ENCODE measurements around the gene SLC4A4.
"Not testable (repeated sequence)": the region's sequence is repeated elsewhere in the genome, so short reads cannot be mapped to it uniquely, and the experiment has no call there.

The SLC4A4 gene

DNA sequence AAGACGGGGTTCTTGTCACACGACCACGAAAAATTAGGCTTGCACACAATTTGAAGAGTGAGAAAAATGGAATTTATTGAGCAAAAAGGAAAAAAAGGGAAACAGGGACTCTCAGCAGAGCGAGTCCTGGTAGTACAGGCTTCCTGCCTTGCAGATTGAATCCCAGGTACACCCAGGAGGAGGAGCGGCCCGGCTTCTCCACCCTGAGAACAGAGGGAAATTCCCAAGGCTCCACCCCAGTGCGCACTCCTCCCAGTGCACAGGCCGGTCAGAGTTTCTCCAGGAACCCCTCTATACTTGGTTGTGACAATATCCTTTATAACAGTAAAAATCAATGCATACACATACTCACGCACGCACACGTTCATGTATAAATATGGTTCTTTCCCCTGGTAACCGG lies 22.0 kb downstream of the SLC4A4 start:
- DNase-seq = no peak

DNA sequence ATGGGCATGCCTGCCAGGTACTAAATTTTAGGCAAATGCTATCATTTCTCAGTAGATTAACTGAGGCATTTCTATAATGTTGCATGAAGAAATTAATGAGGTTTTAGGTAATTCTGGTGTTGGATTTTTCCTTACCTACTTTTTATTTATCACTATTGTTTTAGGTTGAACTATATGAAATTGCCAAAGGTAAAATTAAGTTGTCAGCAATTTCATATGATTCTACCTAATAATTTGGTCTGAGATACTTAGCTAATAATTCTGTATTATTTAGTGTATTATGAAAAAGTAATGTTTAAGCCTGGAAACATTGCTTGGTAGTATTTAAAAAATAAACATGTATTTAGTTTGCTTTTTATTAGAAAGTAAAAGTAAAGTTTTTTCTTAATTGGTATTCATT lies 22.7 kb downstream of the SLC4A4 start:
- no peak for DNase-seq

DNA sequence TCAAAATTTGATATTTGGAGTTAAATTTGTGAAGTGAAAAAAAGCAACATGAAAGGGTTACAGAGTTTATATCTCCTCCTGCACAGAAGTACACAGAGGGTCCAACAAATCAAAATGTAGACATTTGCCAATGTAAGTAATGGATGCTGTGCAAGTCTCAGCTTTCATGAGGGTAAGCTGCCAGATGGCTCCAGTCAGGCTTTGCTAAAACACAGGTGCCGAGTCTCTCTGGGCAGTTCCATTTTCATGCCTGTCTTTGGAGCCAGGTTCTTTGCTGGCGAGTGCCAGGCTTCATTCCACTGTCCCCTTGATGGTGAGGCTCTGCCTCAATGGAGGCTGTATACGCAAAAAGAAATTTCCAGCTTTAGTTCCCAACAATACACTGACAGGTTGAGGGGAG lies 27.9 kb downstream of the SLC4A4 start:
- no peak for DNase-seq

DNA sequence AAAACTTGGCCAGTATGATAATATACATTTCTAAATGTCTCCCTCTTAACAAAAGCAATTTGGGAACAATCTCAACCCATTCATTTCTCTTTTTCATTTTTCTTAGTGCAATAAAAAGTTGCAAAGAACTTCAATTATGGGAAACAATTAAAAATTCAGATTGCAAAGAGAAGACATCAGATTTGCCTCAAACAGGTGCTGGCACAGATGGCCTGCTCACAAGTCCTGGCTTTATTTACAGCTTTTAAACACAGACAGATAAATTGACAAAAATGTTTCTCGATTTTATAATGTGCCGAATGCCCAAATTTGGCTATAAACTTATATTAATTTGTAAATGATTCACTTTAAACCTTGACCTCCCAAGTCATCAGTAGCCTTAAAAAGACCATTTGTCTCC lies 28.7 kb downstream of the SLC4A4 start:
- no peak for DNase-seq

DNA sequence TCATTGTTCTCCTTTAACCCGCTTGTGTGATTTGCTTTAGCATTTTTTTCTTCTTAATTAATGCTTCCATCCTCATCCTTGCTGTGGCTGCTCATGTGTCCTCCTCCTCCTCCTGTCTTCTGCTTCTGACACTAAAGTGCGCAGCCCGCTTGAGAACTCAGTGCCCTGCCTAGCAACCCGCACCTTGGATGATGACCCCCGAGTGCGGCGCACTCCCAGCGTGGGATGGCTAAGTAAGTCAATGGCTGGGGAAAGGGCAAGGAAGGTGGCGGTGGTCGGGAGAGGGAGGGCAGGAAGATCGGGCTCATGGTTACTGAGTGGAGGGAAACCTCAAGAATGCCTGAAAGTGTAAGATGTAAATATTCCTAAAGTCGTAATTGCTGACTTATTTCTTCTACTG lies 30.1 kb downstream of the SLC4A4 start:
- no peak for DNase-seq

DNA sequence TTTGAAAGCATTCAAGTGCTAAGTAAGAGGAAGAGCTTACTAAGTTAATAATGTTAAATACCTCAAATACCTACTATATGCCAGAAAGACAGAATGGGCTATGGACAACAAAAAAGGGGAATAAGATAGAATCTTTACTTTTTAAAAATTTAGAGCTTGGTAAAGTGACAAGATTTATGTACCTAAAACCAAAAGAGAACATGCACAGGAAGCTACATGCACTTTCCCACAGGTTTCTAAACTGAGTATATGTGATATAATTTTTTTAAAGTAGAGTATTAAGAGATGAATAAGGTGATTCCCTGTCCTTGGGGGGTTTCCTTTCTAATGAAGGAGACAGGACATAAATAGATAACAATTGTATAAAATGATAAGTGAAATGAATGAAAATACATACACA lies 30.7 kb downstream of the SLC4A4 start:
- no peak for DNase-seq

DNA sequence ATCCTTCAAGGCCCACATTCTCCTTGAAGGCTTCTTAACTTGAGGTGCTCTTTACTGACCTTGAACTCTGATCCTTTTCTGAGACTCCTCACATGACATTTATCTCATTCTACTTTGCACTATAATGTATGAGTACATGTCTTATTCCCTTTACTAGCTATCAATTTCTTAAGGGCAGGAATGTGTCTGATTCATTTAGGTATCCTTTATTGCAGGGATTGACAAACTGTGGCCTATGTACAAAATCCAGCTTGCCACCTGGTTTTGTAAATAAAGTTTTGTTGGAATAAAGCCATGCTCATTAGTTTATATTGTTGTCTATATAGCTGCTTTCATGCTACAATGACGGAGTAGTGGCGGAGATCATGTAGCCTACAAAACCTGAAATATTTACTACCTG lies 36.7 kb downstream of the SLC4A4 start:
- DNase-seq = no peak

DNA sequence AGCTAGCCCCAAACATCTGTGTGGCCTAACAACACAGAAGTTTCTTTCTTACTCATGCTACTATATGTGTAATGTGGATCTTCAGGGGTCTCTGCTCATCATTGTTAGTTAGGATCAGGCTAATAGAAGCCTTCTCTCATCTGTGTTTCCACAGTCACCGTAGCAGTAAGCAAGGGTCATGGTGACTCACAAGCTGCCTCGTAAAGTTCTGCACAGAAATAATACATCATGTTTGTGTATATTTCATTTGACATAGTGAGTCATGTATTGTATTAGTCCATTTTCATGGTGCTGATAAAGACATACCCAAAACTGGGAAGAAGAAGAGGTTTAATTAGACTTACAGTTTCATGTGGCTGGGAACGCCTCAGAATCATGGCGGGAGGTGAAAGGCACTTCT lies 38.7 kb downstream of the SLC4A4 start:
- DNase-seq = no peak

DNA sequence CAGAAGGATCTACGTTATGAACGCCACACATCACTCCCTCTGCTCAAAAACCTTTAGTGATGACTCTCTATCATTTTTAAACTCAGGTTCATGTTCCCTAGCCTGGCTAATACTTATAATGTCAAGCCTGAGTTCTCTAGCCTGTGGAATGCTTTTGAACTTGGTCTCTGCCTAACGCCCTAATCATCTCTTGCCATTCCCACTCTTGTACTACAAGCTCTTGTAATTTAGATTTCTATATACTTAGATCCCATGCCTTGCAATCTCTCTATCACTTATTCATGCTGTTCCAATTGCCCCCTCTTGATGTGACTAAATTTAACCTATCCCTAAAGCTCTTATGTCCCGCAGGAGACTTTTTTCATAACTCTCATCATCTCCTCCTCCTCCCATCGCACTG lies 40.3 kb downstream of the SLC4A4 start:
- DNase-seq = no peak

DNA sequence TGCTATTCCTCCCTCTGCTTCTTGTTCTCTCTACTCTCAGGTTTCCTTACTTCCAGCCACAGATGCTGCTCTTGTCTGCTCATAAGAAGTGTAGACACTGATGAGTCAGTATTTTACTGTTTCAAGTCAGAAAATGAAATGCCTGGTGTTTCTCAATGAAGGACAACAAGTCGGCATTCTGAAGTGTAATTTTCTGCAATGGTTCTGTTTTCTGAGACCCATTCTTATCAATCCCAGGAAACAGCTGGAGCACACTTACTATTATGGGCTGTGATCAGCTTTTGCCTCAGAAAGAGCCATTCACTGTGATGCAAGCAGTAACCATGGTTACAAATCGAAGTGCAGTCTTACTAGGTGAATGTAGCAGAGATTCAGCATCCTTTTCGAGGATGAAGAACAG lies 42.0 kb downstream of the SLC4A4 start:
- no peak for DNase-seq

DNA sequence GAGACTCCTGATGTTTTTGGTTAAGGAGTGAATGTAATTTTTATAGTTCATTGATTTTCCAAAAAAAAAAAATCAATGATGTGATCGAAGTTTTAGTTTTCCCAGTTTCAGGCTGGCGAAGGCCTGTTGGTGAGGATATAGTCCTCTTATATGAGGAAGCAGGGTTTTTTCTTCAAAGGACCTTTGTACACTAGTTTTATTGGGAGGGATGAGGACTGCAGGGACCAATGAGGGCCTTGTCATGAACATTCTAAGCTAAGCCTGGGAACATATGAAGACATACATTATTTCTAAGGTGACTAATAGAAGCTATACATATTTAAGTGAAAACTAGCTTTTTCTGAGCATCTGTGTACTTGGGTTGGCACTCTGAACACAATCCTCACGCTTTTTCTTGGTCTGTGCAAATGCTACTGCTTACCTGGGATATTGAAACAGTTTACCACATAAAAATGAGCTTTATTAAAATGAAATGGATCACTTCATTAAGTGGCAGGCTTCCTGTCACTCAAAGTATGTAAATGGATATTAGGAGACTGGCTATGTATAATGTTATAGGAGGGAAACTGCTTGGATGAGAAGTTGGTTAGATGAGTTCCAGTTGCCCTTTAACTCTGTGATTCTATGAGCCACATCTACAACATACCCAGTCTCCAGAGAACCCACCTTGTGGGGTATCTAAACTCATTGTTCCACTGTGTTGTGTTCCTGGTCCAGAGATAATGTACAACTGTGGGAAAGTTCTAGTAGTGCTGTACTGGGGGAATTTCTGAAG lies 43.5 kb downstream of the SLC4A4 start:
- DNase-seq = no peak

DNA sequence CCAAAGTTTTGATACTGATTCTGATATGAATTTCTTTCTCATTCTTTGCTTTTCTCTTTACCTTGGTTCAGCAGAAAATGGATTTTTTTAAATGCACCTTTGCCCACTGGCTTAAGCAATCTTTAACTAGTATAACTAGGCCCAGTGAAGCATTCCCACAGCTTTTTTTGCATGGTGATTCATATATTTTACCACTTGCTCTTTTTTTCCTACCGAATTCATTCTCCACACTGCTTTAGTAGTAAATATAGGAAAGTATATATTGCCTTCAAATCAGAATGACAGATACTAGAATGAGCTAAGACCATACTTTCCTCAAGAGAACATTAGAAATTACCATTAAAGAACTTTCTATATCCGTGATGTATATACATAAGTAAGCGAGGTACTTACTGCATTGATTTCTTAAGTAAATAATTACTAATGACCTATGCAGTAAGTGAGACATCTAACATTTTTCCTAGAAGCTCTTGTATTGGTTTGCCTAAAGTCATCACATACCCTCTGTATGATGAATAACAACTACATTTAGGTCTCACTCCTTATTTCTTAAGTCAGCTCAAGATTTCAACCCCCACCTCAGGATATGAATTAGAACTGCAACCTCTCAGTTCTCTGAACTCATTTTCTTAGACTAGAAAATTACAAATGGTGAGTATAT lies 44.2 kb downstream of the SLC4A4 start:
- DNase-seq = no peak

DNA sequence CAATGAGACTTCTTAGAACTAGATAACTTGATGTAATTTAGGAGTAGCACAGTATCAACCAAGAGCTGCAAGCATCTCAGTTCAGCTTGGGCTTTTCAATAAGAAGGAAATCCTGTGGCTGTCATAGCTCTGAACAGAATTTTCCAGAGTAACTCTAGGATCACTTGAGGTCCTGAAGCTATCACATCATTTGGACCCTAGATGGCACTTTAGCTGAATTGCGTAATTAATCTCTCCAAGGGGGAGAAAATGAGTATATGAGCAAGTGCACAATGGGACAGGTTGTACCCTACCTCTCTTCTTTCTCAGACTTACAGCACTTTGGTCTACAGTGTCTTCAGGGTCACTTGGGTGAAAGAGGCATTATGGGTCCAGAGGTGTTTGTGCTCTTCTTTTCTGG lies 45.2 kb downstream of the SLC4A4 start:
- DNase-seq = no peak

DNA sequence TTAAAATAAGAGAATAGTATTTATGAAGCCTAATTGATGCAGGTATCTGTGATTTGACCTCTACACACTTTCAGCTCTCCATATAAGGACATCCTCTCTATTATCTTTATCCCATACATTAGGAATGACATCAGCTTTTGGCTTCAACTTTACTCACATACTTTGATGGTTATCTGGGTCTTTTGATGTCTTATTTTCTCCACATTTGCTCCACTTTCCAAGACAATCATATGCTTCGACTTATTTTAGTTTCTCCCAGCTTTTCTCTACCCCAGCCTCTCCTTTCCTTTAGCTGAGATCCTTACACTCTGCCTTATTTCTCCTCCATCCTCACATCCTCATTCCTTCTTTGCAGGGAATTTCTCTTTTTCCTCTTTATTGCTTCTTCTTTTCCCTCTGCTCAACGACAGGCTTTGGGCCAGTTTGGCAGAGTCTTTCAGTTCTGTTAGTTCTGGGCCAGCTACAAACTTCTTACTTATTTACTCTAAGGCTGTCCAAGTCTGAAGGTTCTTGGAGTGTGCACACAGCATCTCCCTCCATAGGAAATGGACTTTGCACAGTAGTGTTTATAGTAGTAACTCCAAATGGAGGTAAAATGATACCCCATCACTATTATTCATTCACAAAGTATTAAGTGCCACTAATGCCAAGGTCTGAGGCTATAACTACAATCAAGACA lies 50.5 kb downstream of the SLC4A4 start:
- DNase-seq = no peak

DNA sequence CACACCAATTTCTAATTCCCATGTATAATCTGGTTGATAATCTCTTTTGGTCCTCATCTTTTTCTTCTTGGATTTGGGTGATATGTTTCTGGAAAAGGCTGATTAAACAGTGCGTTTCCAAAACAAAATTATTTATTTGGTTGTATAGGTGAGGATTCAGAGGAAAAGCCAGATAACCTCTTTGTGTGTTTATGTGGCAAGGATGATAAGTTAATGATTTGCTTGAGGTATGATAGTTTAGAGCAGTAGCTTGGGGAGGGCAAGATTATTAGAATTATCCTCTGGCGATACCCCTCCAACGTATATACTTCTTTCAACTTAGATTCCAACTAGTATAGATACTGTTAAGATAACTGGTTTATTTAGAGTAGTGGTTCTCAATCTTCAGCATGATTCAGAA lies 53.3 kb downstream of the SLC4A4 start:
- no peak for DNase-seq

DNA sequence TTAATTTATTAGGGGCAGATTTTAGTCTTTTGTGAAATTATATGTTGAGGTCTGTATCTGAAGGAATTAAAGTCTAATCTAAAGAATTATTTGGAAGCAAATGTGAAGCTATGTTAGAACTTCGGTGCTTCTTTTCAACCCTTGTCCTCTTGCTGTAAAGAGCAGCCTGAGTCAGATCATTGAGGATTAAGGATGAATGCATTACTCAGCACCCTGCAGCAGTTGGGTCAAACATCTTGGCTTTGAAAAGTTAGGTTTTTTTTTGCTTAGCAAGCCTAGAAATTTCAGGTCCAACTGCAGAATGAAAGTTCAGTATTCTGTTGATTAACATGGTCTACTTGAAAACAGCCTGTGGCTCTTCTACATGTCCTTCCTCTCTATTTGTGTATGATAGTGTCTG lies 57.6 kb downstream of the SLC4A4 start:
- no peak for DNase-seq

DNA sequence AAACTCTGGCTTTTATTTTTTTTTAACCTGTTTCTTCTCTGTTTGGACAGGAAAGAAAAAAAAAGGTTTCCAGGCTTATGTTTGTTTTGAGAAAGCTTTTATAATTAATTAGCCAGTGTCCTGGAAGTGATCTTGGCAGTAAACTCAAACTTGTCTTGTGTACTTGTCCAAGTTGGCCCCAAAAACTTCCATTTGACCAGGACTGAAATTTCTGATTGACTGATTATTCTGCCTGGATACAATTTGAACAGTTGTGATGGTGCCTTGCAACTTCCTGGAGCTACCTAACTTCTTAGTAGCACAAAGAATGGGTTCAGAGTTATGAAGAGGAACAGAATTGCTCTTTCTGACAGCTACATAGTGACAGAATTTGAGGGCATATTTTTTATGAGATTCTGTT lies 62.0 kb downstream of the SLC4A4 start:
- no peak for DNase-seq

DNA sequence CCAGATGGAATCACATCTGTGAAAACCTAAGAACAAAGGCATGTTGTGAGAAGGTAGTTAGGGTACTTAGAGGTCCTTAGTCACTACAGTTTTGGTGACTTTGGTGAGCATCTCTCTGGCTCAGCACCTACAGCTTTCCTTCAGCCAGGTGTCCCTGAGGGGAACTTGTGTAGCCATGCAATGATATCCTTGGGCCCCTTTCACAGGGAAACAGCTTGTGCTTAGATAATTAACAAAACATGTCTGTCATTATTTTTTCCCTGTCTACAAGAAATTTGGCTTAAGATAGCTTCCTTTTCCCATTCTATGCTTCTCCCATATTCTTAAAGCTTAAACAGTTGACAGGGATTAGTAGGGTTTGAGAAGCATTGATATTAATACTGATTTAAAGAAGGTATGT lies 63.8 kb downstream of the SLC4A4 start:
- no peak for DNase-seq

DNA sequence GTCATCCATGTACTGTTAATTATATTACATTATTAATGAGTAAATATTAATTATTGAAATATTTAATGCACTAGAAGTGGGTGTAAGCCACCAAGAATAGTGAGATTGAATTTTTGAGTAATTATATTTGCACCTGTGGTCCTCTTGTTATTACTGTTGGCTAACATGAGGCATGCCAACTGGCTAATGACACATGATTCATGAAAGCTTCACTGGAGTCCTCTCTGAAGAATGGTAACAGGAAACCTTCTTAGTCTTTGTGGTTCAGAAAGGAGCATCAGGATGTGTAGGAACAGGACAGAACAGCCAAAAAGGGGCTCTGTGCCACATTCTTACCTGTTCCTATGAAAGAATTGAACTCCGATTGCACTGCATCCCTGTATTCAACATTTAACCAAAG lies 65.2 kb downstream of the SLC4A4 start:
- no peak for DNase-seq

DNA sequence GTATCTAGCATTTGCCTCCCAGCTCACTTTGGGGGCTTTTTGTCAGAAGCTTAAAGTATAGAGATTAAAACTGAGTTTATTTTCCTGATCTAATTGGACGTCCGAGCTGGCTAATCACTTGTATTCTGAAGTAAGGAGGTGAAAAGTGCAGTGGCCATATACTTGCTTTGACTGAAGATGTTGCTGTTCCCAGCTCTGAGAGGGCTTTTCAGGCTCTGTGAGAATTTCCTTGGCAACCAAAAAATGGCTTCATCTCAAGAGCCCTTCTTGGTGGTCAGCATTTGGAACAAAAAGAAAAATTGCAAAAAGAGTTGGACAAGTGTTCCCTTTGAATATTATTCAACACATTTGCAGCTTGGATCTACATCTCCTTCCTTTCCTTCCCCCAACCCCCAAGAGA lies 67.0 kb downstream of the SLC4A4 start:
- DNase-seq = no peak

DNA sequence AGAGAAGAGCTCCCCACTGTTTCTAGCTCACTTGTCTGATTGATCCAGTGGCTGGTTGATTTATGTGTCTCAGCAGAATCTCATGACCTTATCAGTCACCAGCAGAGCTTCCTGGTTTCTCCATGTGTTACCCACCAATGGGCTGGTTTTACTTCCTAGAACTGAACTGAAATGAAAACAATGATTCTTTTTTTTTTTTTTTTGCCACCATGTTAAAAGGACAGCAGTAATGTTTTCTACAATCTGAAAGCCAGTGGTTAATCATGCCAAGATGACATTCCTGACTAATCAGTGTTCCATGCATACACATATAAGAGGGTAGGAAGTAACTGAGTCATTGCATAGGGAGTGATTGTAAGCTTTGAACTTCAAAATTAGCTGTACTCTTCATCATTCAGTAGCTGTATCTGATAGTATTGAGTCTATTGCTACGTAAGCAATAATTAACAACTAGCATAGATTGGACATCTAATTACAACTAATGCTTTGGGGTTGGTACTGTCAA lies 67.7 kb downstream of the SLC4A4 start:
- no peak for DNase-seq

DNA sequence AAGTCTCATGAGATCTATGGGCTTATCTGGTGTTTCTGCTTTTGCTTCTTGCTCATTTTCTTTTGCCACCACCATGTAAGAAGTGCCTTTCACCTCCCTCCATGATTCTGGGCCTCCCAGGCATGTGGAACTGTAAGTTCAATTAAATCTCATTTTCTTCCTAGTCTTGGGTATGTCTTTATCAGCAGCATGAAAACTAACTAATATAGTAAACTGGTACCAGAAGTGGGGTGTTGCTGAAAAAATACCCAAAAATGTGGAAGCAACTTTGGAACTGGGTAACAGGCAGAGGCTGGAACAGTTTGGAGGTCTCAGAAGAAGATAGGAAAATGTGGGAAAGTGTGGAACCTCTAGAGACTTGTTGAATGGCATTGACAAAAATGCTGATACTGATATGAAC lies 70.1 kb downstream of the SLC4A4 start:
- DNase-seq = not testable (repeated sequence)

DNA sequence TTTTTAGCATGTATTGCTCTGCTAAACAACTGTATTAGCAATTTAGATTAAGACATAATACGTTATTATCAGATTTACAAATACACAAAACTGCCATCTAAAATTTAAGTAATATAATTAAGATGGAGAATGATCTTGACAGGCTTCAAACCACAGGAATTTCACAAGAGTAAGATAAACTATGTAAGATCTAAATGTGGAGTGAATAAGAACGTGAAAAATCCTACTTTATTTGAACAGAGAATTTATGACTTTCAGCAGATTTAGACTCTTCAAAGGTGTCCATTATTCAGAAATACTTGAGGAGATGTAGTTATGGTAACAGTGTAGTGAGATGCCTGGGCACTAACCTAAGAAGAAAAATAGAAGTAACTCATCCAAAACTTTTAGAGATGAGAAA lies 73.2 kb downstream of the SLC4A4 start:
- DNase-seq = no peak

DNA sequence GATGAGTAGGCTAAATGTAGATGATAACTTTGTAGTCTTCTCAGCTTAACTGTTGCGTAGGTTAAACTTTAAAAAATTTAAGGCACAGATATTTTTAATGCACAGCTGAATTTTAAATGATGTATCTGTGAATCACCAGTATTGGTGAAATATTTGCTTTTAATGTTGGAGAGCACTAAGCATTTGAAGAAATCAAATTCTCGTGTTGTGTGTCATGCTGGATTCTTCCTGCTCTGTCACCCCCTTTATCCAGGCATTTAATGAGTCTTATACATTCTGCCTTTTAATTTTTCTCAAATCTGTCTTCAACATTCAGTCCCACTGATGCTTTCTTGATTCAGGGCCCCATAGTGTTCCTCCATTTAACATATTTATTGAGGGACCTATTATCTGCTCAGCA lies 76.7 kb downstream of the SLC4A4 start:
- DNase-seq = no peak

Measured in activated T-cell treated with anti-CD3 and anti-CD28 coated beads, Interleukin-2, amount 50 U/mL, for 48 hours (primary cell).